Activated naive CD4-positive, alpha-beta T cell treated with anti-CD3 and anti-CD28 coated beads, Interleukin-2, amount 50 U/mL, for 24 hours (primary cell): ENCODE measurements around the gene TSKU.
A peak's percentile ranks its signal among the peaks of the same experiment; 100 is the strongest.

Experiments
- H3K27ac Mint-ChIP-seq: one replicate; pipeline ENCODE4 v1.8.0; 2021; ENCODE audit warnings: mild to moderate bottlenecking, mixed read lengths
- H3K27me3 Mint-ChIP-seq: one replicate; pipeline ENCODE4 v1.8.0; 2021; ENCODE audit warnings: mixed read lengths
- H3K36me3 Mint-ChIP-seq: one replicate; pipeline ENCODE4 v1.8.0; 2021; ENCODE audit warnings: mixed read lengths
- H3K4me1 Mint-ChIP-seq: one replicate; pipeline ENCODE4 v1.8.0; 2021; ENCODE audit warnings: mixed read lengths
- H3K4me3 Mint-ChIP-seq: one replicate; pipeline ENCODE4 v1.8.0; 2021; ENCODE audit warnings: mild to moderate bottlenecking, mixed read lengths
- H3K9me3 Mint-ChIP-seq: one replicate; pipeline ENCODE4 v1.8.0; 2021; ENCODE audit warnings: mixed read lengths

Gene TSKU

DNA sequence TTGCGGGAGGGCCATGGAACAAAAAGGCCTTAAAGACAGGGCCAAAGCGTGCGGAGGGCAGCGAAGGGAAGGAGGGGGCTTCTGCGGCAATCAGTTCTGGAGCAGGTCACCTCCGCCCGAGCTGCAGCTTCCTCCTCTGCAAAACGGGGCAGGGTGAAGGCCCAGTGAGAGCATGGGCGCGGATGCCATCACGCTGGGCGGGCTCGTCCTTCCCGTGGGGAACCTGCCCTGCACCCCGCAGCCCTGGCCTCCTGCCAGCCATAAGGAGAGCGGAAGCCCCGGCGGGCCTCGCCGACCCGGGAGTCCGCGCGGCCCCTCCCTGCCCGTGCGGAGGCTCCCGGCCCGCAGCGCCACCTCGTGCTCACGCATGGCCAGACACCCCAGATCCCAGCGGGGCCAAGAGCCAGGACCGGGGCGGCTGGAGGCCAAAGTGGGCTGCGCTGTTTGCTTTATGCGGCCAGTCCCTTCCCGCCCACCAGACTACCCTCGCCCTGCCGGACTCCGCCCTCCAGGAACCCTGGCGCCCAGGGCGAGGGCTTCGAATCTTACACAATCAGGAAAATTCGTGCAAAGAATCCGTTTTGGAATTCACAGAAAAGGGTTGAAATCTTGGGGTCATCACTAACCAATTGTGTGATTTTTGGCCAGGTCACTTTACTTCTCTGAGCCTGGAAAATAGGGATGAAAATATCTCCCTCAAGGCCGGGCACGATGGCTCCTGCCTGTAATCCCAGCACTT is 16.1 kb downstream of the TSKU start:
- Mint-ChIP-seq H3K27me3 (no peaks in the 10 kb centered on the region), H3K36me3 (no peaks in the 10 kb centered on the region), H3K27ac (no peak overlapping the region), H3K4me1 (peaks cover 10% of the 10 kb centered on the region), H3K4me3 (peak overlapping the region; percentile 50), H3K9me3 (no peaks in the 10 kb centered on the region)

DNA sequence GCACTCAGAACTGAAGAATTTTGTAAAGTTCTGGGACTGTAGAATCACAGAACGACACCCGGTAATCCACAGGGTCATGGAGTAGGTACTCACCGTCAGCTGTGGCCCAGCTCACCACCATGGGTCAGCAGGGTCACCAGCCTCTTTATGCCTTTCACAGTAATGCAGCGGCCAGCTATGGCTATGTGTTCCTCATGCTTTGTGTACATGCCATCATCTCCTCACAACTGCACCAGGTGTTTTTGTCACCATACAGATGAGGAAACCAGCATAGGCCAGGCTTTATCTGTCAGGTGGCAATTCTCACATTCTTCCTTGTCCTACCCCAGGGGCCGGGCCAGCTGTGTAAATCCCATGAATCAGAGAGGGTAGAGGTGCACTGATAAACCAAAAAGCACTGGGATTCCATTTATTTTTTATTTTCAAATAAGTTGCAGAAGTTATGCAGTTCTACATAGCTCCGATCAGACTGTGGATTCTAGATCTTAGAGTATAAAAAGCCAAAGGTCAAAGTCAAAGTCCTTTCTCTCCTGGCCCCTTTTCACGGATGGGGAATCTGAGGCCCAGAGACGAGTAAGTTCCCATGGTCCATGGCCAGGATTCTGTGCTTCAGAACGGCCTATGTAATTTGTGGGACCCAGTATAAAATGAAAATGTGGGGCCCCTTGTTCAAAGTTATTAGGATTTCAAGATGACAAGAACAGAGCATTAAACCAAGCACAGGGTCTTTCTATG is 17.5 kb downstream of the TSKU start:
- H3K27ac Mint-ChIP-seq: no peak overlapping the region
- H3K36me3 Mint-ChIP-seq: no peaks in the 10 kb centered on the region
- H3K4me3 Mint-ChIP-seq: no peak overlapping the region
- peaks cover 19% of the 10 kb centered on the region for H3K4me1 Mint-ChIP-seq
- H3K27me3 Mint-ChIP-seq: no peaks in the 10 kb centered on the region
- no peaks in the 10 kb centered on the region for H3K9me3 Mint-ChIP-seq

DNA sequence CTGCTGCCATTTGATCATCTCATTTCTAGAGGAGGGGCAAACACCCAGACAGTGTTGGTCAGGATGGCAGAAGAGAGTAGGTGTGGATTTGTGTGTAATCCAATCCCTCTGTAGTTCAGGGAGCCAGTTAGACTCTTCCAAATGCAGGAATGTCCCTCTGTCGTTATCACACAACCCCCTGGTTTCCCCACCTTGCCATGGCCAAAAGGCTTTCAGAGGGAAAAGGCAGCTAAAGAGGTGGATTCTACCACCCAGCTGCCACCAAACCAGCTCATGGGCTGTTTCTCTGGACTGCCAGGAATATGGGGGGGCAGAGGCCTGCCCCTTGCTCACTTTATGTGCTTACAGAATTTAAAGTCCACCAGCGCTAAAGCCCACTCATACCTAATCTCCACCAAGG is 18.1 kb downstream of the TSKU start:
- H3K36me3 Mint-ChIP-seq: no peaks in the 10 kb centered on the region
- H3K4me1 Mint-ChIP-seq: peaks cover 20% of the 10 kb centered on the region
- H3K4me3 Mint-ChIP-seq: no peak overlapping the region
- H3K27me3 Mint-ChIP-seq: no peaks in the 10 kb centered on the region
- no peak overlapping the region for H3K27ac Mint-ChIP-seq
- no peaks in the 10 kb centered on the region for H3K9me3 Mint-ChIP-seq

DNA sequence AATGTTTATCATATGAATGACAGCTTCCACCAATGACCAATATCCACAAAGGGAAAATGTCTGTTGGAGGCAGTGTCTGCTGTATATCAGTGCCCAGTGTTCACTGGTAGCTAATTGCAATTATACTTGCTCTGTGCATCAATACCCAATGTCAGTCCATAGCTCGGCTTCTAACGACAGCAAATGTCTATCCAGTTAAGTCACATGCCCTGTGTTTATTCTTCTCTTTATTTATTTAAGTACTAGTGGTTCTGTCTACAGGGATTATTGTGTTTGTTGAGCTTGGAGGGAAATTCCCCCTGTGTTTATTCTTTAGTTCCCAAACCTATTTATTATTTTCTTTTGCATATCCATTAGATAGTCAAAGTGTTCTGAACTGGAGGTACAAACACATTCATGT is 18.6 kb downstream of the TSKU start:
- peaks cover 20% of the 10 kb centered on the region for H3K4me1 Mint-ChIP-seq
- no peak overlapping the region for H3K4me3 Mint-ChIP-seq
- H3K36me3 Mint-ChIP-seq: no peaks in the 10 kb centered on the region
- H3K9me3 Mint-ChIP-seq: no peaks in the 10 kb centered on the region
- no peaks in the 10 kb centered on the region for H3K27me3 Mint-ChIP-seq
- no peak overlapping the region for H3K27ac Mint-ChIP-seq

DNA sequence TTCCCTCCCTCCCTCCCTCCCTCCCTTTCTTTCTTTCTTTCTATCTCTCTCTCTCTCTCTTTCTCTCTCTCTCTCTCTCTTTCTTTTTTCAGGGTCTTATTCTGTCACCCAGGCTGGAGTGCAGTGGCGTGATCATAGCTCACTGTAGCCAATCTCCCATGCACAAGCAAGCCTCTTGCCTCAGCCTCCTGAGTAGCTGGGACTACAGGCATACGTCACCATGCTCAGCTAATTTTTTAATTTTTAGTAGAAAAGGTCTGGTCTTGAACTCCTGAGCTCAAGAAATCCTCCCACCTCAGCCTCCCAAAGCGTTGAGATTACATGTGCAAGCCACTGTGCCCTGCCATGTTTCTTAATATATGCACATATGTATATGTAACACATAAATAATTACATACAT is 19.0 kb downstream of the TSKU start:
- Mint-ChIP-seq H3K4me1 (peaks cover 20% of the 10 kb centered on the region), H3K9me3 (no peaks in the 10 kb centered on the region), H3K27me3 (no peaks in the 10 kb centered on the region), H3K4me3 (no peak overlapping the region), H3K36me3 (no peaks in the 10 kb centered on the region), H3K27ac (no peak overlapping the region)

DNA sequence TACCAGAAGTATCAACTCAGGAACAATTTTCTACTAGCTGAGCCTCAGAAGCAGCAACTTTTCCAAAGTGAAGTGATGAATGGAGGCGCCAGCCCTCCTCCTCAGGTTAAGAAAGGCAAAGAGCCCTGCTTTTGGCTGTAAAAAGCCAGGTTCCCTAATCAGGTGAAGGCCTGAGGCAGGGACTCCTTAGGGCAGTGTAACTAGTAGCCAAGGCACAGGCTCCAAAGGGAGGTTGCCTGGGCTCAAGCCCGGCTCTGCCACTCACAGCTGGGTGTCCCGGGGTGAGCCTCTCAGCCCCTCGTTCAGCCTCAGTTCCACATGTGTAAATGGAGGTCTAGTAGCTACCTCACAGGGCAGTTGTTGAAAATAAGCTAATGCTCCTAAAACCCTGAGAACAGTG is 19.5 kb downstream of the TSKU start:
- peaks cover 20% of the 10 kb centered on the region for H3K4me1 Mint-ChIP-seq
- H3K4me3 Mint-ChIP-seq: no peak overlapping the region
- peaks cover 2% of the 10 kb centered on the region for H3K27me3 Mint-ChIP-seq
- H3K36me3 Mint-ChIP-seq: no peaks in the 10 kb centered on the region
- H3K27ac Mint-ChIP-seq: no peak overlapping the region
- H3K9me3 Mint-ChIP-seq: no peaks in the 10 kb centered on the region

DNA sequence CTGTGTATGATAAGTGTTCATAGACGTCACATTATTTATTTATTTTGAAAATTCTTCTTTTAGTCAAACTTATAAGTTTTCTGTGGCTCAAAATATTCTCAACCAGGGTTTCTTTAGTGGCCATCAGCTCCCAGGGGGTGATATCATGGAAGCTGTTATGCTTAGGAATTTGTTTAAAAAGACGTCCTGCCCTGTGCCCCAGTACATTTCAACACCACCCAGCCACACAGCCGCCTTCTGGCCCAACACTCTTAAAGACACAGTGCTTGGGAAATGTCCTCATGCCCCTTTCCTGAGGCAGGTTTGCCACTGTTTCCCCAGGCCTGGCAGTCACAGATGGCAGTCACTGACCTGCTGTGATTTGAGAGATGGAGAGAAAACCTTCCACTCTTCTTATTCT is 19.9 kb downstream of the TSKU start:
- peaks cover 20% of the 10 kb centered on the region for H3K4me1 Mint-ChIP-seq
- no peak overlapping the region for H3K27ac Mint-ChIP-seq
- H3K9me3 Mint-ChIP-seq: no peaks in the 10 kb centered on the region
- H3K4me3 Mint-ChIP-seq: no peak overlapping the region
- peaks cover 2% of the 10 kb centered on the region for H3K27me3 Mint-ChIP-seq
- no peaks in the 10 kb centered on the region for H3K36me3 Mint-ChIP-seq

DNA sequence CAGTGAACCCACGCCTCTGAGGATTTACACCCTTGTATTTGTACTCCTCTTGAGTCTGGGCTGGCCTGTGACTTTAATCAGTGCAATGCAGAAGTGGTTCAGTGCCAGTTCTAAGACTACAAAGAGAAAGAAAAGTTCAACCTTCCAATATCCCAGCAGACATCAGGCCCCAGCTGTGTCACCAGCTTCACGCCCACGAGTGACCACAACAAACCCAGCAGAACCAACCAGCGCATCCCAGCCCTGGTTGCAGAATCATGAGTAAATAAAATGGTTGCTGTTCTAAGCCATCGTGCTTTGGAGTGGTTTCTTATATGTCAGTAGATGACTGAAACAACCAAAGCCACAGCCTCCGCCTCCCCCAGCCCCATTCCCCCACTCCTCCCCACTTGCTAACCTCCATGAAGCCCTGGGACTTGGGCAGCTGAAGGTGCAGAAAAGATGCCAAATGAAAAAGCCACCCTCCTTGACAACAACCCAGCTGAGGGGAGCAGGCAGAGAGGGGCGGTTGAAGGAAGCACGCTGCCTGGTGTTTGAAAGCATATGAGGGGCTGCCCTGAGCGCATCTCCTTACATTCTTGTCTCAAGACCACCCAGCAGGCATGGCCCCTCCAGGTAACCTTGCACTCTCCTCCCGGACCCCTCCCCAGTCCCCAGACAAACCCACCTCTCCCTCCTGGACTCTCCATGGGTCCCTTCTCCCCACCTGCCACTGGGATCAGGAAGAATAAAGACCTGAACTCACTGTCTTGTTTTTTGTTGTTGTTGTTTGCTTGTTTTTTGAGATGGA is 20.9 kb downstream of the TSKU start:
- Mint-ChIP-seq H3K27ac (no peak overlapping the region), H3K36me3 (no peaks in the 10 kb centered on the region), H3K9me3 (no peaks in the 10 kb centered on the region), H3K27me3 (peaks cover 2% of the 10 kb centered on the region), H3K4me3 (no peak overlapping the region), H3K4me1 (peaks cover 20% of the 10 kb centered on the region)

DNA sequence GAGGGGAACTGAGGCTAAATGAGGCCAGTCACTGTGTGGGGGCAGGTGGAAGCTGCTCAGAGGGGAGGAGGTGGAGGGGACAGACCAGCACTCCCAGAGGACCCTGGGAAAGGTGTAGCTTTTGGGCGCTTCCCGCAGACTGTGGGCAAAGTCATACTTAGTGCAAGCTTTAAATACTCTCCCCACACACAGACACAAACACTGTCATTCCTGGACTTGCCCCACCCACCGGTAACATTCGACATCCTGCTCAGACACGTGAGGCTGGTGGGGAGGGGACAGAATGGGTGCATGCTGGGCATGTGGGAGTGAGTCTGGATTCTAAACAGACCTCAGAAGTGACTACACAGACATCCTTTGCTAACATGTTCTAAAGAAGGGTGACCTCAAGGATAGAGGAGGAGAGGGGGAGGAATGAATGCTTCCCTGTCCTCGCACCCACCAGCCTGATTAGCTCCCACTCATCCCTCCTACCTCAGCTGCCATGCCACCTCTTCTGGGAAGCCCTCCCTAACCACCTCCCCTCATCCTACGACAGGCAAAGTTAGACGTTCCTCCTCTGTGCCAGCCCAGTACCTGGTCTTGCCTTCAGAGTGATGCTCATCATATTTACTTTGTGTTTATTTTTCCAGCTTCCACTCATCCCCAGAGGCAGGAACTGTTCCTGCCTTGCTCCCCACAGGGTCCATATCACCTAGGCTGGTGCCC is 22.2 kb downstream of the TSKU start:
- peaks cover 23% of the 10 kb centered on the region for H3K4me1 Mint-ChIP-seq
- H3K27ac Mint-ChIP-seq: no peak overlapping the region
- peaks cover 2% of the 10 kb centered on the region for H3K27me3 Mint-ChIP-seq
- H3K4me3 Mint-ChIP-seq: no peak overlapping the region
- no peaks in the 10 kb centered on the region for H3K36me3 Mint-ChIP-seq
- no peaks in the 10 kb centered on the region for H3K9me3 Mint-ChIP-seq

DNA sequence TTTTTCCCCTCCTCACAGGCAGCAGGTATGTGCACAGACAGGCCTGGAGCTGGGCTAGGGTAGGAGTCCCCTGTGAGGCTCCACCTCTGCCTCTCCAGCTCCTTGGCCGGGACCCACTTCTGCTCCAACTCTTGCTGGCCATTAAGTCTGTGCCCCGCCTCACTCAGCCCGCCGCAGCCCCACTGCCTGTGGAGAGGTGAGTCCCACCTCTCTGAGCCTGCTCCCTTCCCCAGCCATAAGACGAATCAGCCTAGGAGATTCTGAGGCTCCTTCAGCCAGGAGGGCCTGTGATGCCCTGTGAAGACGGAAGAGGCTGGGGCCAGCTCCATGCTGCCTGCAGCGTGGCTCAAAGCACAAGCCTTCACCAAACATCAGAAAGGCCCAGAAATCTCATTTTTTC is 23.0 kb downstream of the TSKU start:
- H3K36me3 Mint-ChIP-seq: no peaks in the 10 kb centered on the region
- H3K9me3 Mint-ChIP-seq: no peaks in the 10 kb centered on the region
- H3K27me3 Mint-ChIP-seq: peaks cover 2% of the 10 kb centered on the region
- no peak overlapping the region for H3K27ac Mint-ChIP-seq
- H3K4me1 Mint-ChIP-seq: peaks cover 25% of the 10 kb centered on the region
- no peak overlapping the region for H3K4me3 Mint-ChIP-seq

DNA sequence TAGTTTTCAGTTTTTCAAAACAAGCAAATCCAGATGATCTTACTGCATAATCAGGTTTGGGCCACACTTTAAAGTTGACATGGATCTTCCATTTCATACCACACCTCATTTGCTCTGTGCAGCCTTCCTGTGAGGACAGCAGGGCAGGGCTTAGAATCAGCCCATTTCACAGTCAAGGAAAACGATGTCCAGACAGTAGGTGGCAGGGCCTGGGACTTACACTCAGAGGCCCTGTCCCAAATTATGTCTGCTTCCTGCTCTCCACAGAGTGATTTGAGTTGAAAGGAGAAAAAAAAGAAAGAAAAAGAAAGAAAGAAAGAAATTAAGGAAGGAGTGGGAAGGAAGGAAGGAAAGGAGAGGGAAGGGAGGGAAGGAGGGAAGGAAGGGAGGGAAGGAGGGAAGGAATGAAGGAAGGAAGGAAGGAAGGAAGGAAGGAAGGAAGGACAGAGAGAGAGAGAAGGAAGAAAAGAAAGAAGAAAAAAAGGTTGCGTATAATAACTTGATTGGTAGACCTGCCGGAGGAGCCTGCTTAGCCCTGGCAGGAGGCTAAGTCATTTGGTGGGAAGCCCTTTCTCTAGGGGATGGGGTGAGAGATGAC is 23.6 kb downstream of the TSKU start:
- Mint-ChIP-seq H3K27me3 (peaks cover 2% of the 10 kb centered on the region), H3K4me1 (peaks cover 25% of the 10 kb centered on the region)

DNA sequence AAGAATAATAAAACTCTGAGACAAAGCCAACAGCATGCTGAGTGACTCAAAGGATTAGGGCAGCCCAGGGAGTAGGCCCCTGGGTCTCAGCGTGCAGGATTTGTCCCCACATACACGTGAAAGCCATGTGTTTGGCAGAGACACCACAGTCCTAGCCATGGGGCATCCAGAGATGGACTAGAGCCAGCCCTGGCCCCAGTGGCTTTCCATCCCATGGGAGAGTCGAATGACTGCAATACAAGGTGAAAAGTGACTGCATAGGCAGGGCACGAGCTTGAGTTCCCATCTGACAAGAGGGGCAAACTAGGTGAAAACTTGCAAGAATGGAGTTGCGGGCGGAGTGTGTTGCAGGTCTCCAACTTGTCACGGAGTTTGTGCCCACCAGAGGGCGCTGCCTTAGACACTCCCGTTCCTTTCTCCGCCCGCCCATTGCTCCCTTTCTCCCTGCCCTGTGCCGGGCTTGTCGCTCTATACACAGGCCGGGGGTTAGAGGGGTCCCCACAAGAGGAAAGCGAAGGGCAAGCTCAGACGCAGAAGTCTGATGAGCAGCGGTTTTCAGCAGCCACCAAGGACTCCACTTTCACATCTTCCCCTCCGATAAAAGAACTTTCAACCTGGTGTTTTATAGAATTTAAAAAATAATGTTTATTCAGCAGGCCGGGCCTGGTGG is 24.2 kb downstream of the TSKU start:
- peaks cover 2% of the 10 kb centered on the region for H3K27me3 Mint-ChIP-seq

More for the DNA sequence above, 23.6 kb downstream of the TSKU start:
- no peak overlapping the region for H3K27ac Mint-ChIP-seq
- H3K4me3 Mint-ChIP-seq: no peak overlapping the region
- no peaks in the 10 kb centered on the region for H3K36me3 Mint-ChIP-seq
- H3K9me3 Mint-ChIP-seq: no peaks in the 10 kb centered on the region

DNA sequence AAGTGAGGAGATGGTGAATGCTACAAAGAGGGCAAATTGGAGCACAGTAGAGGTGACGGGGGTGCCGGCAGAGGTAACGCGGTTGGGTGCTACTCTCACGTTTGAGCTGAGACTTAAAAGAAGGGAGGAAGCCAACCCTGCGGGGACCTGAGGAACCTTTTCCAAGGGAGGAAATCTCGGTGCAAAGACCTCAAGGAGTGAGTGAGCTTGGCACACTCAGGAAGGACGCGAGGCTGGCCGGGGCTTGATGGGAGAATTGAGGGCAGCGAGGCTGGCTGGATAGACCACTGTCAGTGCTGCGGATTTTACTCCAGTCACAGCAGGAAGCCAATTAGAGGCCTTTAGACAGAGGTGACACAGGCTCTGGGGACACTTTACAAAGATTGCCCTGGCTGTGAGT is 25.0 kb downstream of the TSKU start:
- Mint-ChIP-seq H3K36me3 (no peaks in the 10 kb centered on the region), H3K27me3 (peaks cover 2% of the 10 kb centered on the region), H3K4me3 (no peak overlapping the region), H3K27ac (no peak overlapping the region), H3K9me3 (no peaks in the 10 kb centered on the region), H3K4me1 (peaks cover 25% of the 10 kb centered on the region)

More for the DNA sequence above, 24.2 kb downstream of the TSKU start:
- Mint-ChIP-seq H3K27ac (no peak overlapping the region), H3K4me3 (no peak overlapping the region), H3K36me3 (no peaks in the 10 kb centered on the region), H3K9me3 (no peaks in the 10 kb centered on the region), H3K4me1 (peaks cover 25% of the 10 kb centered on the region)

DNA sequence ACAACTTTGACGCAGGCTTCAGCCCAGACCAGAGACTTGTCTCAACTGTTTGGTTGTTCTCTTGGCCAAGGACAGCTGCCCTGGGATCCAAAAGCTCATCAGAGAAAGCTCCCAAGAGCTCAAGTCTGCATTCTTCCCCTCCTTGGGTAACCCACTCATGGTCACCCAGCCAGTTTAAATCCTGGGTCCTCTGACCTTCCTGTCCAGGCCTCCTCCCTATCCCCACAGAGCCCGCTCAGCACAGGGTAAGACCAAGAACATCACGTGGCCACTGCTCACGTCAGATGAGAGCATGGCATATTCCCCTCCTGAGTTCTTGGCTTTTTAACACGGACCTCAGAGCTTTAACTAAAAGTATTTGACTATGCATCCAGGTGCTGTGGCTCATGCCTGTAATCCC is 25.8 kb downstream of the TSKU start:
- H3K27me3 Mint-ChIP-seq: peaks cover 2% of the 10 kb centered on the region
- no peaks in the 10 kb centered on the region for H3K9me3 Mint-ChIP-seq
- no peak overlapping the region for H3K4me3 Mint-ChIP-seq
- H3K27ac Mint-ChIP-seq: no peak overlapping the region
- H3K4me1 Mint-ChIP-seq: peaks cover 18% of the 10 kb centered on the region
- H3K36me3 Mint-ChIP-seq: no peaks in the 10 kb centered on the region
